CD1c-positive myeloid dendritic cell (primary cell): ENCODE results near the gene AKAP13.
A peak's percentile ranks its signal among the peaks of the same experiment; 100 is the strongest.

Source experiments
- DNase-seq: peaks from one replicate; pipeline ENCODE4 v3.0.0-alpha.2; 2016; ENCODE audit errors: extremely low spot score

The AKAP13 gene

GRCh38 chr15:85498471-85498870 lies 118.1 kb downstream of the AKAP13 start:
- DNase-seq, result no peak

GRCh38 chr15:85499371-85499887 lies 119.0 kb downstream of the AKAP13 start:
- DNase-seq, result no peak

- DNase-seq, result peak; percentile 40
Observed at GRCh38 chr15:85500060-85500708, 119.8 kb downstream of the AKAP13 start.

- DNase-seq, result no peak
Observed at GRCh38 chr15:85500729-85501128, 120.3 kb downstream of the AKAP13 start.

GRCh38 chr15:85501574-85501973 lies 121.2 kb downstream of the AKAP13 start:
- DNase-seq, result no peak

GRCh38 chr15:85503151-85503799 lies 122.9 kb downstream of the AKAP13 start:
- no peak for DNase-seq

GRCh38 chr15:85504749-85505676 lies 124.6 kb downstream of the AKAP13 start:
- DNase-seq, result peak; percentile 62

- no peak for DNase-seq
Observed at GRCh38 chr15:85507114-85507513, 126.7 kb downstream of the AKAP13 start.

- DNase-seq, result no peak
Observed at GRCh38 chr15:85509973-85510372, 129.6 kb downstream of the AKAP13 start.

GRCh38 chr15:85514413-85514812 lies 134.0 kb downstream of the AKAP13 start:
- DNase-seq, result no peak

- no peak for DNase-seq
Observed at GRCh38 chr15:85515212-85515611, 134.8 kb downstream of the AKAP13 start.

- no peak for DNase-seq
Observed at GRCh38 chr15:85517086-85517485, 136.7 kb downstream of the AKAP13 start.

GRCh38 chr15:85518979-85519761 lies 138.8 kb downstream of the AKAP13 start:
- no peak for DNase-seq

- no peak for DNase-seq
Observed at GRCh38 chr15:85520650-85521049, 140.2 kb downstream of the AKAP13 start.

GRCh38 chr15:85523530-85523929 lies 143.1 kb downstream of the AKAP13 start:
- DNase-seq, result no peak

GRCh38 chr15:85525755-85526154 lies 145.4 kb downstream of the AKAP13 start:
- DNase-seq, result no peak

- peak; percentile 20 for DNase-seq
Observed at GRCh38 chr15:85527895-85528294, 147.5 kb downstream of the AKAP13 start.

GRCh38 chr15:85530079-85530478 lies 149.7 kb downstream of the AKAP13 start:
- no peak for DNase-seq

- no peak for DNase-seq
Observed at GRCh38 chr15:85531083-85531482, 150.7 kb downstream of the AKAP13 start.

GRCh38 chr15:85532689-85533088 lies 152.3 kb downstream of the AKAP13 start:
- no peak for DNase-seq

GRCh38 chr15:85534031-85534430 lies 153.6 kb downstream of the AKAP13 start:
- DNase-seq, result peak; percentile 78
